ENCODE data around the gene HYAL1.
A peak's percentile ranks its signal among the peaks of the same experiment; 100 is the strongest.

The HYAL1 gene, protein sequence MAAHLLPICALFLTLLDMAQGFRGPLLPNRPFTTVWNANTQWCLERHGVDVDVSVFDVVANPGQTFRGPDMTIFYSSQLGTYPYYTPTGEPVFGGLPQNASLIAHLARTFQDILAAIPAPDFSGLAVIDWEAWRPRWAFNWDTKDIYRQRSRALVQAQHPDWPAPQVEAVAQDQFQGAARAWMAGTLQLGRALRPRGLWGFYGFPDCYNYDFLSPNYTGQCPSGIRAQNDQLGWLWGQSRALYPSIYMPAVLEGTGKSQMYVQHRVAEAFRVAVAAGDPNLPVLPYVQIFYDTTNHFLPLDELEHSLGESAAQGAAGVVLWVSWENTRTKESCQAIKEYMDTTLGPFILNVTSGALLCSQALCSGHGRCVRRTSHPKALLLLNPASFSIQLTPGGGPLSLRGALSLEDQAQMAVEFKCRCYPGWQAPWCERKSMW

GRCh38 chr3:50303013-50303815 lies at the start of gene HYAL1:
Gene HYAL1, minus strand, starts transcription at chr3:50303574. Its CDS starts 618 bp downstream, at chr3:50302956.
- DNase-seq = peak; percentile 59

- no peak for DNase-seq
Measured at GRCh38 chr3:50352781-50353180, 49.4 kb upstream of the HYAL1 start.

DNA sequence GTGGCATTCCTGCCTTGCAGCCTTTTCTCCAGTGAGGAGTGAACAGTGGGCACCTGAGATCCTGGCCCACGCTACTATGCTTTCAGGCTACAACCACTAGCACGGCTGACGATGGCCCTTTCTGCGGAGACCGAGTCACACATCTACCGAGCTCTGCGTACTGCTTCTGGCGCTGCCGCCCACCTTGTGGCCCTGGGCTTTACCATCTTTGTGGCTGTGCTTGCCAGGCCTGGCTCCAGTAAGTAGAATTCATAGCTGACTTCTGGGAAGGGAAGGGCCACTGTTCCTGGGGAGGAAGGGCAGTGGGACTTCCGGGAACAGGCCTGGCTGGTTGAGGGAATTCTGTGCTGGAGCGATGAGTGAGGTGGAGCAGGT lies 47.9 kb upstream of the HYAL1 start:
- no peak for DNase-seq

DNA sequence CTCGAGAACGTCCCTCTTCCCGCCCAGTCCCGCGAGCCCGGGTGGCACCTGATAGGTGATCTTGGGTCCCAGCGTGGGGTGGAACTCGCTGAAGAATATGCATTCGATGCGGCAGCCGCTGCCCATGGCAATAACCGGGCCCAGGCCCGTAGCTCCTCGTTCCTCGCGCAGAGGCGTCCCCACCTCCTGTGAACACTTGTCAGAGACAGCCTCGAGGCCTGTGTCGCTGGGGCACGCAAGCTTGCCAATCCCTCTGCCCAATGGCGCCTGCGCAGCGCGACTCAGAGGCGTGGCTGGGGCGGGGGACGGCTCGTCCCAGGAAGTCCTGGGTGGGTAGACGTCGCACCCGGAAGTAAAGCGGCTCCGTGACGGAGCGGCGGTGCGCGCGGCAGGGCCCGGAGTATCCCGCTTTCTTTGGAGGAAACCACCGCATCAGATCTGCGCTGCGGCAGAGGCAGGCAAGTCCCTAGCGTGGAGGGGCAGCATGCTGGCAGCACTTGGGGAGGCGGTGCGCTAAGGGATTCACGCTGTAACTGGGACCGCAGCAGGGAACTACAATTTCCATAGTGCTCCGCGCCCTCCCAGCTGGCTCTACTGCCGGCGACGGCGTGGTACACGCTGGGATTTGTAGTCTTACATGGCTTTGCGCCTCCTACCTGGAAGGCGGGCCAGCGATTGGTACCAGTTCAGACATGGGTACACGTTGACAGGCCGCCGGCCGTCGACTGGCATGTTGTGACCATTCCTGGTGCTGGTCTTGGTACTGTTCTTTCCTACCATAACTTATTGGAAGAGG lies 47.4 kb upstream of the HYAL1 start, which contains the start of the genes CYB561D2 and NPRL2:
CYB561D2 (plus strand) TSS at position 336 of the 796 bp plus-strand sequence. CDS start 572 bp downstream, outside the sequence.
NPRL2 (minus strand) TSS at position 249 of the 796 bp plus-strand sequence; CDS start at position 126, 123 bp downstream.
- DNase-seq = peak; percentile 100

DNA sequence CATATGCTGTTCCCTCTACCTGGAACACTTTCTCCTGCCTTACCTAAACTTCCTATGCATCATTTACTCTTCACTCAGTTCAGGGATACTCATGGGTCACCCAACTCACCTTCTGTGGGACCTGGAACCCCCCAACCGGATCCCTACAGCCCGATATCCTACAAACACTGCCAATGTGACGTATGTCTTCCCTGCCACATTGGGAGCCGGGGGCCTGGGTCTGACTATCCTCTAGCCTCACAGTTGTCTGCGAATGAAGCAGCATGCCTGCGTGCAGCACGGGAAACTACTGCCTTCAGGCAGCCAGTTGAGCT lies 46.8 kb upstream of the HYAL1 start:
- no peak for DNase-seq

DNA sequence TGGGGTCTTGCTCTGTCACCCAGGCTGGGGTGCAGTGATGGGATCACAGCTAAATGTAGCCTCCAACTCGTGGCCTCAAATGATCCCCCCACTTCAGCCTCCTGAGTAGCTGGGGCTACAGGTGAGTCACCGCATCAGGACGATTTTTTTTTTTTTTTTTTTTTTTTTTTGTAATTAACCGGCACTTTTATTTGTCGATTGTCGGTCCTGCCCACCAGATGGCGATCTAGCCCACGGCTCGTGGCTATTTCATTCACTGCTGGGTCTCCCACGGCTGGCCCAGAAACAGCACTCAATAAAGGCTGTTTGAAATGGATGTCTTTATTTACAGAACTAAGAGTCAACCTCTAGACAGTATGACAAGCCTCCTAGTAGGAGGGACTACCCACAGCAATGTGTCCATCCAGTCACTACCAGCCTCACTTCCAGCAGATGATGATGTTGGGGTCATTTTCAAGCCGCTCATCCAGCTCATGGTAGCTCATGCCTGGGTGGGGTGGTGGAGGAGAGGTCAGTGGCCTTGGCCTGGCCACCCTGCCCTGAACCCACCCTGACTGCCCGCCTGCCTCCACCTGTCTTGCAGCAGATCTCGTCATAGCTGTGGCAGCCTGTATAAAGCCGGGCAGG lies 43.9 kb upstream of the HYAL1 start:
- DNase-seq = peak; percentile 92

GRCh38 chr3:50345586-50346234 lies 42.3 kb upstream of the HYAL1 start, which contains the start of gene ZMYND10:
Gene ZMYND10, minus strand, starts transcription at chr3:50345732. Its CDS starts 153 bp downstream, at chr3:50345579.
- peak; percentile 91 for DNase-seq

- DNase-seq = no peak
Measured at GRCh38 chr3:50345008-50345407, 41.6 kb upstream of the HYAL1 start.

DNA sequence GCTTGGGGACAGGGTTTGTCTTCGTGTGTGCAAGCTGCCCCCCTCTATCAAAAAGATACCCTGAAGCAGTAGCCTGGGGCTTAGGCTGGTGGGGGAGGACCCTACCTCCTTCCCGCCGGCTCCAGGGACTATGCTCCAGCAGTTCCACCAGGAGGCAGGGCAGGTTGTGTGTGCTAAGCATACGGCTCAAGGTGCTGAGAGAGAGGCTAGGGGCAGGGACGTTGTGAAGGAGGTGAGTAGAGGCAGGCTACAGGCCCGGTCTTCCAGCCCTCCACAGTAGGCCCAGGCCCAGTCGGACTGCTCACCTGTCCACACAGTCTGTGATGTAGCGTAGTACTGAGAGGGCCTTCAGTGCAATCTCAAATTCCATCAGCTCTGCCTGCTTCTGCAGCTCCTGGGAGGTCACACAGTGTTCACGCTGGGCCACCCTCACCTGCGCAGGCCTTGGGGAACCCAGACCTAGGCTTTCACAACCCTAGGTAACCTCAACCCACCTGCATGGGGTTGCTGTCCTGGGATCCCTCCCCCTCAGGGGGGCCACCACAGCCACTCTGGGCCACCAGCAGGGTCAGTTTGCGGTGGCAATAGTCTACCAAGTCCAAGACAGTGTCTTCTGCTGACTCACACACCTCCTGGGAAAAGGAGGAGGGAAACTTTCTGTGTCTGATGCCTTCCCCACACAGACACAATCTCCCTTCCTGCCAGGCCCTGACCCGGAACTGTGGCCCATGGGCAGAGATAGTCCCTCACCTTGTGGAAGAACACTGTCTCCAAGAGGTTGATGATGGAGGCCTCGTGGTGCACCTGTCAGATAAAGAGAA lies 39.6 kb upstream of the HYAL1 start:
- DNase-seq = no peak

DNA sequence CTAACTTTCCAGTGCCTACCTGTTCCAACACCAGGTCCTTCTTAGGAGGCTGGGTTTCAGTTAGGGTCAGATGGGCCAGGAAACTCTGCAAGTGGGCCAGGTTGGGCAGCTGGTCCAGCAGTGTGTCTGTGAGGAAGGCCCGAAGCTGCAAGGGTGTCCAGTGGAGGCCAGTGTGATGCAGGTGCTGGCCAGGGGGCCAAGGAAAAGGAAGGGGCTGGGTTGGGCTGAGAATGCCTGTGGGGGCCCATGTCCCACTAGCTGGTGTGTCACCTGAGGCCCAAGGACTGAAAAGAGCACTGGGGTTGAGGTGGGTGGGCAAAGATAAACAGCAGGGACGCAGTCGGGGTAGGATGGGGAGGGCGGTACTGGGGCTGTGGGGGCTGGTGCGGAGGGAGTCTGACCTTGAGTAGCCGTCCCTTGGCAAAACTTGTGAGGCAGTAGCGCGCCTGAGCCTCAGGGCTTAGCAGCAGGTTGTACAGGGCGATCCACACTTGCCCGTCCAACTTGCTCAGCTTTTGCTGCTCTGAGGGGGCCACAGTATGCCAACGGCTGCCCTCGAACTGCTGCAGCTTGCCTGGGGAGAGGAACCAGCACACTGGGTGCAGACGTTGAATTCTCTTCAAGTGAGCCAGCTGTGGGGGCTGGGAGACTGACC lies 38.7 kb upstream of the HYAL1 start:
- DNase-seq = no peak

GRCh38 chr3:50341537-50341936 lies 38.2 kb upstream of the HYAL1 start:
- no peak for DNase-seq

- DNase-seq = peak; percentile 87
Measured at GRCh38 chr3:50340448-50341329, 37.3 kb upstream of the HYAL1 start, which contains the start of gene RASSF1. Gene RASSF1, minus strand, starts transcription at chr3:50340836. Its CDS starts 31 bp downstream, at chr3:50340805.

GRCh38 chr3:50340147-50340447 lies 36.7 kb upstream of the HYAL1 start:
- DNase-seq = no peak

DNA sequence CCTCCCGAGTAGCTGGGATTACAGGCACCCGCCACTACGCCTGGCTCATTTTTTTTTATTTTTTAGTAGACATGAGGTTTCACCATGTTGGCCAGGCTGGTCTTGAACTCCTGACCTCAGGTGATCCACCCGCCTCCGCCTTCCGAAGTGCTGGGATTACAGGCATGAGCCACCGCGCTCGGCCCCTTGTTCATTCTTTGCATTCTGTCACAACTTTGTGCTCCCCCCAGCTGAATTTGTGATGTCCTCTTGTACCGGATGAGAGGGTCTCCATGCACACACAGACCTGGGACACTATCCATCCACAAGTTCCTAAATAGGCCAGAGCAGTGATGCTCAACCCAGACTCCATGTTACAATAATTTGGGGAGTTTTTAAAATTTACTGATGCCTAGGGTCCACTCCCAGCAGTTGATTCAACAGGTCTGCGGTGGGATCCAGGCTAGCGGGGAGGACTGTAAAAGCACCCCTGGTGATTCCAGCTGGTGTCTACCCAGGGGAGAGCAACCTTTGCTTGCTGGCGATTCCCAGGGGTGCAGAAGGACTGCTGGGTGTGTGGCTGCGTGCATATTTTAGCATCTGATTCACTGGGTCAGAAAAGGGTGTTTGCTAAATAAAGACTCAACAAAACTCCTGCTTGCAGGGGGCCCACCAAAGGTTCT lies 36.2 kb upstream of the HYAL1 start:
- no peak for DNase-seq

DNA sequence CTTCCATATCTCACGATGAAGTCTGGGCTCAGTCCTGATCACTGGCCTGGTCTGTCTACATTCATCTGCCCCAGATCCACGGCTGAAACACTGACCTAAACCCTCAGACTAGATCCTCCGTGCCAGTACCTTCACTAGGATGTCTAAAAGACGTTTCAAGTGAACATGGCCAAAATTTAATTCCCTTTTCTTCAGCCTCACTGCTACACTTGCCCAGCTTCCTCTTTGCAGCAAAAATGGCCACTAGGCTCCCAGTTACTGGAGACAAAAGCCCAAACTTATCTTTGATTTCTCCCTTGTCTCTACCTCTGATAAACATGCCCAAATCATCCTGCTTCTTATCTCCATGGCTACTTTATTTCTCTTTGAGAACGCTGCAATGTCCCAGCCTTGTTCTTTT lies 35.6 kb upstream of the HYAL1 start:
- no peak for DNase-seq

DNA sequence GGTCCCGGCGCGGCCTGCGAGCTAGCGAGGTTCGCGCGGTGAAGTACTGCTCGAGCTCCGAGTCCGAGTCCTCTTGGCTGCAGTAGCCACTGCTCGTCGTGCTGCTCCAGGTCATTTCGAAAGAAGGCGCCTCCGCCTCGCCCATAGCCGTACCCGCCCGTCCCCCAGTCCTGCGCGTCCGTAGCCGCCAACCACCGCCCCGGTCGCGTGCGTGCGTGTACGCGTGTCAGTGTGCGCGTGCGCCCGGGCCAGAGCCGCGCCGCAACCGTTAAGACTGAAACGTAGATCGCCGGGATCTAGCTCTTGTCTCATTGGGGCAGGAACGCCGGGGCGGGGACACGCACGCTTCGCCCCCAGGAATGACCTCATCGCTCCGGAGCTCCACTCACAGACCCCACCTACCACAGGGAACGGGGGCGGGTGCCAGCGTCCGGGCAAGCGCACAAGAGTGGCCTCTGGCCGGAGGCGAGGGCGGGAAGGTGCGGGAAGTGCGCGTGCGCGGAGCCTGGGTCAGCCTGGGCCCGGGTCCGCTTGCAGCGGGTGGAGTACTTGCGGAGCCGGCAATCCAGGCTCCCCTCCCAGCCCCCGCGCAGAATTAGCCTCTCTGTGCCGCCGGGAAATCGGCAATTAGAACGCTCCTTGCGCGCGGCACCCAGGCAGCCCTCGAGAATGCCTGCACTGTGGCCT lies 33.9 kb upstream of the HYAL1 start:
- DNase-seq = peak; percentile 98

- DNase-seq = no peak
Measured at GRCh38 chr3:50336452-50337174, 33.2 kb upstream of the HYAL1 start.

All from activated effector memory CD4-positive, alpha-beta T cell treated with anti-CD3 and anti-CD28 coated beads, Interleukin-2, amount 50 U/mL, for 16 hours (primary cell).